ENCODE results near the gene PGM2.
A peak's percentile ranks its signal among the peaks of the same experiment; 100 is the strongest.

The PGM2 gene

GRCh38 chr4:37847311-37847884 lies 20.9 kb downstream of the PGM2 start:
- H3K4me3 ChIP-seq (ENCODE audit: low read depth, low read length) = no peak overlapping the region
- no peak for DNase-seq (ENCODE audit: low read depth)

- DNase-seq (ENCODE audit: low read depth) = no peak
- no peak overlapping the region for H3K4me3 ChIP-seq (ENCODE audit: low read depth, low read length)
Measured at GRCh38 chr4:37852376-37852775, 25.9 kb downstream of the PGM2 start.

DNA sequence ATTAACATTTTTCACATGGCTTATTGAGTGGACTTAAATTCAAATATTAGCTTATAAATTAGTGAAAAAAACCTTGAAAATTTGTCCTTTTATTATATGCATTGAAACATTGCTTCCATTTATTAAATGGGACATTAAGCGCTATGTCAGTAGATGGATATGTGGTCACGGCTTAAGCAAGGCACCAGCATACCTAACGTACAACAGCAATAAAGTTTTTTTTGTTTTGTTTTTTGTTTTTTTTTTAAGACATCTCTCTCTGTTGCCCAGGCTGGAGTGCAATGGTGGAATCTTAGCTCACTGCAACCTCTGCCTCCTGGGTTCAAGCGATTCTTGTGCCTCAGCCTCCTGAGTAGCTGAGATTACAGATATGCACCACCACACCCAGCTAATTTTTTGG lies 31.6 kb downstream of the PGM2 start:
- H3K4me3 ChIP-seq (ENCODE audit: low read depth, low read length) = no peak overlapping the region
- no peak for DNase-seq (ENCODE audit: low read depth)

GRCh38 chr4:37858872-37859271 lies 32.4 kb downstream of the PGM2 start:
- H3K4me3 ChIP-seq (ENCODE audit: low read depth, low read length) = no peak overlapping the region
- DNase-seq (ENCODE audit: low read depth) = no peak

DNA sequence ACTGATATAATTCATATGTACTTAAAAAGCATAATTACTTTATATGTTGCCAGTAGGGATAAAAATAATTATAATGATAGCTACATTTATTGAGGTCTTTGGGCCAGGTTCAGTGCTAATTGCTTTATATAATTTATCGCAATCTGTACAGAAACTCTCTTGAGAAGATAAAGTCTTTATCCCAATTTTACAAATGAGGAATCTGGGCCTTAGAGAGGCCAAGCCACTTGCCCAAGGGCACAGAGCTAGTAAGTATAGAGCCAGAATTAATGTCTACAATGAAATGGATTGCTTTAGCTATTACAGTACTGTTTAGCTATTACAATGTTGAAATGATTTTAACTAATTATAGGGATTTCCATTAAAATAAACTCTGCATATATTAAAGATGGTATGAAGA lies 33.8 kb downstream of the PGM2 start:
- H3K4me3 ChIP-seq (ENCODE audit: low read depth, low read length) = no peak overlapping the region
- DNase-seq (ENCODE audit: low read depth) = no peak

- H3K4me3 ChIP-seq (ENCODE audit: low read depth, low read length) = no peak overlapping the region
- DNase-seq (ENCODE audit: low read depth) = no peak
Measured at GRCh38 chr4:37862961-37863360, 36.5 kb downstream of the PGM2 start.

DNA sequence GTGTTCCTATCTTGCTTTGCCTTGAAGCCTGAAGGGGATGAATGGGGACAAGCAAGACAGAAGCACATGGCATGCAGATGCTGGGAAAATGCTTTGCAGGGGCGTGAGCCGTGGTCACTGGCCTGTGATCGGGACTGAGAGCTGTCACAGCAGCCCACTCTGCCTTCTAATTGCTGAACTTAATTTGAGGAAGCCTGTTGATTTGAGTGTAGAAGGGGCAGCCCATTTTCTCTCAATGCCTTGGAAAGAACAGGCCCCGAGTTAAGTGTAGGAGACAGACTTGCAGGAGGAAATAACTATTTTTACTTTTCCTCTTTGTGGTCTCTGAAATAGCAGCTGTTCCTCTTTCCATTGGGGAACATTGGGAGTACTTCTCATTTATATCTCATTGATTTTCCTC lies 38.3 kb downstream of the PGM2 start:
- H3K4me3 ChIP-seq (ENCODE audit: low read depth, low read length) = no peak overlapping the region
- no peak for DNase-seq (ENCODE audit: low read depth)

- no peak for DNase-seq (ENCODE audit: low read depth)
- H3K4me3 ChIP-seq (ENCODE audit: low read depth, low read length) = no peak overlapping the region
Measured at GRCh38 chr4:37865450-37865849, 39.0 kb downstream of the PGM2 start.

DNA sequence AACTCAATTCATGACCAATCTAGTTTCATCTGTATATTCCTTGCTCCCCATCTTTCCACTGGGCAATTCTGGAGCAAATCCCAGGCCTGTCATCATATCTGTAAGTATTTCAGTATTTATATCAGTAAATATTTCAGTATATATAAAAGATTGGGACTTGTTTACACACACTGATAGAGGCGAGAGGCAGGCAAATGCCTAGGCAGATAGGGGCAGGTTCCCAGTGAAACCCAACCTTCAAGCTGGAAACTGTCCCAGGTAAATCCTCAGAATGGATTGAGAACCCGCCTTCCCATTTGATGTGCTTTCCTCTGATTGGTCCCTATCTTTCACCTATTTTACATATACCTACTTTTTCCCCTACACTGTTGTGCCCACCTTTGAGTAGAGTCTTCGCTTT lies 40.6 kb downstream of the PGM2 start:
- H3K4me3 ChIP-seq (ENCODE audit: low read depth, low read length) = no peak overlapping the region
- no peak for DNase-seq (ENCODE audit: low read depth)

- no peak for DNase-seq (ENCODE audit: low read depth)
Measured at GRCh38 chr4:37868238-37868637, 41.8 kb downstream of the PGM2 start.

GRCh38 chr4:37872310-37872988 lies 46.0 kb downstream of the PGM2 start:
- no peak for DNase-seq (ENCODE audit: low read depth)
- H3K4me3 ChIP-seq (ENCODE audit: low read depth, low read length) = no peak overlapping the region

More at GRCh38 chr4:37868238-37868637, 41.8 kb downstream of the PGM2 start:
- H3K4me3 ChIP-seq (ENCODE audit: low read depth, low read length) = no peak overlapping the region

DNA sequence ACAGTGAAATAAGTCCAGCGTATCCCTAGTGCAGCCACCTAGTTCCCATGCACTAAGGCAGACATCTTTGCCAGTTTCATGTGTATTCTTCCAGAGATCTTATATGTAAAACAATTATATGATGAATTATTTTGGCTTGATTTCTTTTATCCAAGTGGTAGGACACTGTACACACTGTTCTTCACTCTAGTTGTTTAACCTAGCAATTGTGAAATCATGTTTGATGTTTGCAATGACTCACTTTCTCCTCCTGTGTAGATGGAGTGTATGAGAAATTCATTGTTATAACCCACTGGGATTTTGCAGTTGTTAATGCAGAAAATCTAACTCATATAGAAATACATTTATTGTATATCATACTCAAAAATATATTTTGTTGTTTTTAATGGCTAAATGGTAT lies 46.9 kb downstream of the PGM2 start:
- no peak overlapping the region for H3K4me3 ChIP-seq (ENCODE audit: low read depth, low read length)
- DNase-seq (ENCODE audit: low read depth) = peak; percentile 69

- DNase-seq (ENCODE audit: low read depth) = no peak
- H3K4me3 ChIP-seq (ENCODE audit: low read depth, low read length) = no peak overlapping the region
Measured at GRCh38 chr4:37876156-37876555, 49.7 kb downstream of the PGM2 start.

- no peak for DNase-seq (ENCODE audit: low read depth)
- no peak overlapping the region for H3K4me3 ChIP-seq (ENCODE audit: low read depth, low read length)
Measured at GRCh38 chr4:37879365-37879764, 52.9 kb downstream of the PGM2 start.

DNA sequence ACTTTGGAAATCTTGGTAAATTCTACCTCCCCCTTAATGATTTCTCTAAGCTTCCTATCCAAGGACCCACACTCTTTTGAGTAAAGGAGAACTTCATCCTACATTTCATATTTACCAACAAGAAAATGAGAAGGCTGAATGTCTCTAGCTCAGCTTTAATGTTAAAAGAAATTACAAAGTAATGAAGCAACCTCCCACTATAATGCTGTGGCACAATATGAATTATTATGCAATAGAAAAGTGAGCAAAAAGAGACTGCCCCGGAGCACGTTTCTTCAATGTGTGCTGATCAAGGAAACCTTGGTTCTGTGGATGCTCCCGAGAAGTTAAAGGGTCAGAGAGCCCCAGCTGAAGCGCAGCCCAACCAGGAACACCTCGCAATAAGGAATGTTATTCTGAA lies 55.3 kb downstream of the PGM2 start:
- DNase-seq (ENCODE audit: low read depth) = no peak
- H3K4me3 ChIP-seq (ENCODE audit: low read depth, low read length) = no peak overlapping the region

DNA sequence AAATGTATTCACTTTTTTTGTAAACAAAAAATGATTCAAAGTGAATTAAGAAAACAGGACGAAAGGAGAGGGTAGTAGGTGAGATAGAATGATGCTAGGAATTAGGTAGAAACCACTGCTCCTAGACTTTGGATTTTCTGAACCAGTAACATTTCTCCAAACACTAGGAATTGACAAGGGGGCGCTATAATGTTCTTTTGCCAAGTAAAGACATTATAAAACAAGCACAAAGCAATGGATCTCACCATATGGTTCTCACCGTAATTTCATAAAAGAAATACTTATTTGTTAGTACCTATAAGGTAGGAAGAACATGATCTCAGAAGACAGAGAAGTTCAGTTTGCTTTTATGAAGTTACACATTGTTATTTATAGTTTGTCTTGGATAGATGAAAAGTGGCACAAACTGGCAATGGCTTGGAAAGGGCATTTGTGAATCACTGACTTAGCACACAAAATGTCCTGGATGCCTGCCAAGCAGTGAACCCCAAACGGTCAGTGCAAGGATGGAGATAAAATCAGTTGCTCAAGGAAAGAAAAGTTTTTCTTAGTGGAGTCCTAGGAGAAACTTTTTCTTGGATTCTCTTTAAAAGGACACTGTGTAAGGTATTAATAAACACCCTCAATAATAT lies 56.3 kb downstream of the PGM2 start:
- DNase-seq (ENCODE audit: low read depth) = no peak
- H3K4me3 ChIP-seq (ENCODE audit: low read depth, low read length) = no peak overlapping the region

- DNase-seq (ENCODE audit: low read depth) = no peak
- no peak overlapping the region for H3K4me3 ChIP-seq (ENCODE audit: low read depth, low read length)
Measured at GRCh38 chr4:37884855-37885487, 58.5 kb downstream of the PGM2 start.

DNA sequence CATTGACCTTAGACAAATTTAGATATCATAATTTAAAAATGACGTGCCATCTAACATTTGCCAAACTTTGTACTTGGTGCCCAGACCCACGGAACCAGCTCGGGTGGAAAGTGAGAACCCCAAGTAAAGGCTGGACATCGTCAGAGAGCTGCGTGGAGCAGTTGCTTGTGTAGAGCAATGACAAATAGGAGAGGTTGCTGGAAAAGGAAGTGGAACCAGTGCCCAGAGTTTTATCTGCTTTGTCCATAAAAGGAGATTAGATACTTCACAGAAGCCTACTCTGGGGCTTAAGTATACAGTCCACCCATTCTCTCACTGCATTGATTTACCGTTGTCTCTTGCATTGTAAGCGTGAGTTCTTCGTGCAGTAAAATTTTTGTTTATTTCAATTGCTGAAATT lies 59.0 kb downstream of the PGM2 start:
- no peak for DNase-seq (ENCODE audit: low read depth)
- no peak overlapping the region for H3K4me3 ChIP-seq (ENCODE audit: low read depth, low read length)

DNA sequence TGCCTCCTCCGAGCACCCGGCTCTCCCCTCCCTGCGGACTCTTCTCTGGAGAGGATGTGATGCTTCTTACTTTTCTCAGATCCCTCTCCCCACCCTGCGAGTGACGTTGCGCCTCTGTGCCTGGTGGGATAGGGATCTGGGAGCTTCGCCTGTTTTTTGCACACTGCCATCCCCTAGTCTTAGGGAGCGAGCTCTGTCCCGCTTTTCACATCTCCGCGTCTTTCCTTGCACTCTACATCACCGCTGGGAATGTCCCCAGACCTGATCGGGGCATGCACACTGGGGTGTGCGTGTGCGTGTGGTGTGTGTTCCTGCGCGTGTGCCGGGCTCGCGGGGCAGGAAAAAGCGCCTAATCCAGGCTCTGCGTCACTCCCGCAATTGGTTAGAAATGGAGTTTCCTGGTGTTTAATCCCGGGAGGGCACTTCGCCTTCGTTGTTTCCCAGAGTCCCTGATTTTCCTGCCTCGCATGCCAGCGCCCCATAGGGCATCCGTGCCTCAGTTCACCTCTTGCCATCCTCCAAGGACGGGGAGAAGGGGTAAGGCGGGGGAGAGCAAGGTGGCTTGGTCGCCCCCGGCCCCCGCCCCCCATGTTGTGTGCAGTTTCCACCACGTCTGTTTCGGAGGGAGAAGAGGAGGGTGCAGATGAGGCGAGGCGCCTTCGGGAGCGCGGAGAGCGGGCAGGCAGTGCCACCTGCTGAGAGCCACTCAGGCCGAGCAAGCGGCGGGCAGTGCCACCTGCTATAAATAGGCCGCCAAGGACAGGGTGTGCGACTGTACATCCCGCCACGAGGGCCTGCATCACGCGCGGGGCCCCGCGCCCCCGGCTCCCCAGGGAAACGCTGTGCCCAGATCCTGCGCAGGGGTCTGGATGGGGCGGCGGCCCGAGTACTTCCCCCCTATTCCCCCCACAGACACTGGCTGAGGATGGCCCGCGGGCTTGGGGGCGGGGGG lies 63.6 kb downstream of the PGM2 start:
- no peak for DNase-seq (ENCODE audit: low read depth)
- H3K4me3 ChIP-seq (ENCODE audit: low read depth, low read length) = peak overlapping the region; percentile 67

All from skeletal muscle cell (primary cell).